Loucy (cell line): ENCODE data around the gene RCOR2.
"Not testable (repeated sequence)": the region's sequence is repeated elsewhere in the genome, so short reads cannot be mapped to it uniquely, and the experiment has no call there.

Source experiments
- EZH2phosphoT487 ChIP-seq: fragments of 200-600 bp; IDR thresholded peaks from 2 replicates; pipeline ENCODE4 v1.6.1; 2018; ENCODE audit warnings: antibody characterized with exemption, mild to moderate bottlenecking, moderate library complexity, borderline replicate concordance
- TF ChIP-seq, protein P1 (sequence below): fragments of 200-600 bp; sonication (generic); conservative IDR thresholded peaks from 2 replicates; pipeline ENCODE4 v1.5.1; 2014; ENCODE audit warnings: mild to moderate bottlenecking, antibody characterized with exemption, low read length

DNA sequence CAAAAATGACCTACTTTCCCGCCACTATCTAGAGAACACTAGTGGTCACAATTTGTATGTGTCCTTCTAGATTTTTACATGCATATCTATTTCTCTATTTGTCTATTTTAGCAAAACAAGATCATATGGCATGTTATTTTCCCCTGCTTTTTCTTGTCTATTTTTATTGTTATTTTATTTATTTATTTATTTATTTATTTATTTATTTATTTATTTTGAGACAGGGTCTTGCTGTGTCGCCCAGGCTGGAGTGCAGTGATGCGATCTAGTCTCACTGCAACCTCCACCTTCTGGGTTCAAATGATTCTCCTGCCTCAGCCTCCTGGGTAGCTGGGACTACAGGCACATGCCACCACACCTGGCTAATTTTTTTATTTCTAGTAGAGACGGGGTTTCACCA, 46.9 kb upstream of the RCOR2 start:
- not testable (repeated sequence) for TF ChIP-seq EZH2phosphoT487
- TF ChIP-seq, protein P1, sequence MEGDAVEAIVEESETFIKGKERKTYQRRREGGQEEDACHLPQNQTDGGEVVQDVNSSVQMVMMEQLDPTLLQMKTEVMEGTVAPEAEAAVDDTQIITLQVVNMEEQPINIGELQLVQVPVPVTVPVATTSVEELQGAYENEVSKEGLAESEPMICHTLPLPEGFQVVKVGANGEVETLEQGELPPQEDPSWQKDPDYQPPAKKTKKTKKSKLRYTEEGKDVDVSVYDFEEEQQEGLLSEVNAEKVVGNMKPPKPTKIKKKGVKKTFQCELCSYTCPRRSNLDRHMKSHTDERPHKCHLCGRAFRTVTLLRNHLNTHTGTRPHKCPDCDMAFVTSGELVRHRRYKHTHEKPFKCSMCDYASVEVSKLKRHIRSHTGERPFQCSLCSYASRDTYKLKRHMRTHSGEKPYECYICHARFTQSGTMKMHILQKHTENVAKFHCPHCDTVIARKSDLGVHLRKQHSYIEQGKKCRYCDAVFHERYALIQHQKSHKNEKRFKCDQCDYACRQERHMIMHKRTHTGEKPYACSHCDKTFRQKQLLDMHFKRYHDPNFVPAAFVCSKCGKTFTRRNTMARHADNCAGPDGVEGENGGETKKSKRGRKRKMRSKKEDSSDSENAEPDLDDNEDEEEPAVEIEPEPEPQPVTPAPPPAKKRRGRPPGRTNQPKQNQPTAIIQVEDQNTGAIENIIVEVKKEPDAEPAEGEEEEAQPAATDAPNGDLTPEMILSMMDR: not testable (repeated sequence)
